Lower leg skin (tissue), 4 donors: Measurements from ENCODE around the gene ZSCAN2. TPM values are rescaled to one million over a fixed set of nuclear protein-coding genes. Genes with fewer than 3 reads are reported as not detected.

Experiments used
- DNase-seq, 2 donors: peaks; one replicate each; pipeline ENCODE4 v3.0.0-alpha.2; 2019; ENCODE audit warnings: low spot score in 2 of 2
- H3K4me3 ChIP-seq: fragments of 200-600 bp; sonication (generic); 2 replicates; pipeline ENCODE4 v1.5.1; 2017; ENCODE audit warnings: mild to moderate bottlenecking, low read depth; ENCODE audit not compliant: poor library complexity, severe bottlenecking
- POLR2A ChIP-seq, 2 donors: fragments of 450-650 bp; IDR thresholded peaks; one replicate each; pipeline ENCODE4 v1.6.1; 2016 to 2017; ENCODE audit warnings: antibody characterized with exemption in 2 of 2, mild to moderate bottlenecking in 1 of 2, moderate library complexity in 1 of 2
- WGBS, 2 donors: methylation state at CpG; one replicate each; pipeline ENCODE4 v1.1.5; 2018; 5-methylcytosine and 5-hydroxymethylcytosine counted together
- intact Hi-C: fragments of 100-400 bp; cut with DNase I; formaldehyde crosslinking; loops from one replicate; pipeline ENCODE4 v1.15.0; 2023; ENCODE audit warnings: low total_unique reads
- total RNA-seq, 4 donors: library from RNA; depleted of rRNA; stranded (reverse); fragments of >200 nt; gene quantifications; one replicate each; pipeline ENCODE4 v1.1.0, GENCODE V29; 2016
- TF ChIP-seq, protein P1 (sequence below), 3 donors: fragments of 450-650 bp; IDR thresholded peaks; one replicate each; pipeline ENCODE4 v1.5.1; 2016; ENCODE audit warnings: antibody characterized with exemption in 3 of 3, mild to moderate bottlenecking in 3 of 3, moderate library complexity in 2 of 3

ZSCAN2 gene
- total RNA-seq, 4 donors from 2014 or later: 3.0 to 11.4 (median 6.7) TPM

DNA sequence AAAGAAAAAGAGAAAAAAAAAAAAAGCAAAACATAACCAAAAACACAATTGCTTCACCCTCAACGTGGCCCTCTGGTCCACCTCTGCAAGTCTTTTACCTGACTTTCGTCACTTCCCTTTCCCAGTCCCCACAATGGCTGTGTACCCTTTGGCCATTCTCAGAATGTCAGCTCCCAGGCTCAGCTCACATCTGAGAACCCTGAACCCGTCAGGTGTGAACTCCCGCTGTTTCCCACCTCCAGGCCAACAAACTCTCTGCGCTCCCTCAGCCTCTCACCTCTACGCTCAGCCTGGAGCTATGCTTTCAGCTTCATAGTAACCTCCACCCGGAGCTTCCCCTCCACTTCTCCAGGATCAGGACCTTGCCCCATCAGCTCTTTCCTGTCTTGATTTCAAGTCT lies 23.6 kb downstream of the ZSCAN2 start:
- intact Hi-C loops: no loop called here
- DNase-seq: no peak
- H3K4me3 ChIP-seq: no peak overlapping the region
- WGBS, 2 donors: 93 to 96% methylated on average over 6 of the region's 7 CpGs
- TF ChIP-seq, protein P1, sequence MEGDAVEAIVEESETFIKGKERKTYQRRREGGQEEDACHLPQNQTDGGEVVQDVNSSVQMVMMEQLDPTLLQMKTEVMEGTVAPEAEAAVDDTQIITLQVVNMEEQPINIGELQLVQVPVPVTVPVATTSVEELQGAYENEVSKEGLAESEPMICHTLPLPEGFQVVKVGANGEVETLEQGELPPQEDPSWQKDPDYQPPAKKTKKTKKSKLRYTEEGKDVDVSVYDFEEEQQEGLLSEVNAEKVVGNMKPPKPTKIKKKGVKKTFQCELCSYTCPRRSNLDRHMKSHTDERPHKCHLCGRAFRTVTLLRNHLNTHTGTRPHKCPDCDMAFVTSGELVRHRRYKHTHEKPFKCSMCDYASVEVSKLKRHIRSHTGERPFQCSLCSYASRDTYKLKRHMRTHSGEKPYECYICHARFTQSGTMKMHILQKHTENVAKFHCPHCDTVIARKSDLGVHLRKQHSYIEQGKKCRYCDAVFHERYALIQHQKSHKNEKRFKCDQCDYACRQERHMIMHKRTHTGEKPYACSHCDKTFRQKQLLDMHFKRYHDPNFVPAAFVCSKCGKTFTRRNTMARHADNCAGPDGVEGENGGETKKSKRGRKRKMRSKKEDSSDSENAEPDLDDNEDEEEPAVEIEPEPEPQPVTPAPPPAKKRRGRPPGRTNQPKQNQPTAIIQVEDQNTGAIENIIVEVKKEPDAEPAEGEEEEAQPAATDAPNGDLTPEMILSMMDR (IDR thresholded peaks at IDR 0.05): no peak
- no peak for TF ChIP-seq POLR2A (IDR thresholded peaks at IDR 0.05)

DNA sequence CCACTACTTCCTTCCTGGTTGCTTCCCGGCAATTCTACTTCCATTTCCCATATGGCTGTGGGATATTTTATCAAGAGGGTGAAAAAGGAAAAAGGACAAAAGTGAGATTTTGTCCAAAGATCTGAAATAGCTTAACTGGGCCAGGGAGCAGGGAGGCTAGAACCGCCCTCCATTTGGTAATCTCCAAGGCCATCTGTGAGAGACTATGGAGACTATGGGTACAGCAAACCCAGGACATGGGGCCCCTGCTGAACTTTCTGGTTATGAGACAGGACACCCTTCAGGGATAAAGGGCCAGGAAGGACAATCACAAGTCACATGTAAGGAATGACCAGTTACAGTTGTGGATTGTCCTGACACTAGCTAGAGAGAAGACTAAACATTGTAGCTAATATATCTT lies 24.3 kb downstream of the ZSCAN2 start:
- no peak overlapping the region for H3K4me3 ChIP-seq
- 72 to 91% methylated on average over 2 of the region's 2 CpGs for WGBS, 2 donors
- intact Hi-C loops: no loop called here
- no peak for TF ChIP-seq POLR2A (IDR thresholded peaks at IDR 0.05)
- TF ChIP-seq, protein P1 (IDR thresholded peaks at IDR 0.05): no peak
- DNase-seq: no peak

DNA sequence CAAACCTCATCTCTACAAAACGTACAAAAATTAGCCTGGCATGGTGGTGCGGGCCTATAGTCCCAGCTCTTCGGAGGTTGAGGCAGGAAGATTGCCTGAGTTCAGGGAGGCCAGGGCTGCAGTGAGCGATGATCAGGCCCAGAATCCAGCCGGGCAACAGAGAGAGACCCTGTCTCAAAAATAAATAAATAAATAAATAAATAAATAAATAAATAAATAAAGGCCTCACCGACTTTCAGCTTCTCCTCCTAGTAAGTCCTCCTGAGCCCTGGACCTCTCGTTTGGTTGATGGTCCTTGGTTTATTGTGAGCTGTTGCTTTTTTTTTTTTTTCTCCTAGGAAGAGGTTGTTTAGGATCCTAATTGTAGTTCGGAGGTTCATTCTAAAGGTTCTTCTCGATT lies 28.2 kb downstream of the ZSCAN2 start:
- DNase-seq: no peak
- H3K4me3 ChIP-seq: no peak overlapping the region
- no peak for TF ChIP-seq POLR2A (IDR thresholded peaks at IDR 0.05)
- TF ChIP-seq, protein P1 (IDR thresholded peaks at IDR 0.05): no peak
- WGBS, 2 donors: 94% methylated on average over 9 of the region's 9 CpGs
- intact Hi-C loops: no loop called here

DNA sequence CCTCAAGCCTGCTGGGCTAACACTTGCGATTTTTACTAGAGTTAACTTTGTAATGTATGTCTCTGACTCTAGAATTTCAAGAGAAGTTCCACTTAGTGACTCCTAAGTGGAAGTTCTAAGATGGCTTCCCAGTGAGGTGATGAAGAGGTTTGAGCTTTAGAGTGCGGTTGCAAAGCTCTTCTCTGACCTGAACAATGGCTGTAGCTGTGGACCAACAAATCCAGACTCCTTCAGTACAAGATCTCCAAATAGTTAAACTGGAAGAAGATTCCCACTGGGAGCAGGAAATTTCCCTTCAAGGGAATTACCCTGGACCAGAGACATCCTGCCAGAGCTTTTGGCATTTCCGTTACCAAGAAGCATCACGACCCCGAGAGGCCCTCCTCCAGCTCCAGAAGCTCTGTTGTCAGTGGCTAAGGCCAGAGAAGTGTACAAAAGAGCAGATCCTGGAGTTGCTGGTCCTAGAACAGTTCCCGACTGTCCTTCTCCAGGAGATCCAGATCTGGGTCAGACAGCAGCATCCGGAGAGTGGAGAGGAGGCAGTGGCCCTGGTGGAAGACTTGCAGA lies 31.0 kb downstream of the ZSCAN2 start:
- no peak for DNase-seq
- 25 to 30% methylated on average over 7 of the region's 7 CpGs for WGBS, 2 donors
- H3K4me3 ChIP-seq: peak overlapping the region; percentile 26
- intact Hi-C loops: no loop called here
- TF ChIP-seq, protein P1 (IDR thresholded peaks at IDR 0.05): no peak
- no peak for TF ChIP-seq POLR2A (IDR thresholded peaks at IDR 0.05)

DNA sequence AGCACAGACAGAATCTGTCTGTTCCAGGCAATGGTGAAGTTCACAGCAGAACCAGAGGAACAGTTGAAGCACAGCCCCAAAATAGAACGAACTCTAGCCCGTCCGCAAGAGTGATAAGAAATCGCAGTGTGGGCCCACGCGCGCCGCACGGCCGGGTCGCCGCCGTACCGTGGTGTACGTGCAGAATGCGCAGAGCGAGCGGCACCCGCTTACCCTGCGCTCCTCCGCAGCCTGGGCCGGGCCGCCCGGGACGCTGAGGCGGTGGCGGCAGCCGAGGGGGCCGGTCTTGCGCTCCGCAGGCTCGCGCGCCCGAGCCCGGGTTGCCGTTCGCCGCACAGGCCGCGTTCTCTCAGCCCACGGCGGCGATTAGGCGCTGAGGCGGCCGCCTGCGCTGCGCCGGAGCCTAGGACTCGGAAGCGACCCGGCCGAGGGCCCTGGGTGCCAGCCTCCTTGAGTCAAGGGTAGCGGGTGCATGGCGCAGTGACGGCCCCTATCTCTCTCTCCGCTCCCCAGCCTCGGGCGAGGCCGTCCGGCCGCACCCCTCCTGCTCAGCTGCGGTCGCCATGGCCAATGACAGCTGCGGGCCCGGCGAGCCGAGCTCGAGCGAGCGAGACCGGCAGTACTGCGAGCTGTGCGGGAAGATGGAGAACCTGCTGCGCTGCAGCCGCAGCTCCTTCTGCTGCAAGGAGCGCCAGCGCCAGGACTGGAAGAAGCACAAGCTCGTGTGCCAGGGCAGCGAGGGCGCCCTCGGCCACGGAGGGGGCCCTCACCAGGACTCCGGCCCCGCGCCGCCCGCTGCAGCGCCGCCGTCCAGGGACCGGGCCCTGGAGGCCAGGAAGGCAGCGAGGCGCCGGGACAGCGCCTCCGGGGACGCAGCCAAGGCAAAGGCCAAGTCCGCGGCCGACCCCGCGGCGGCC lies 32.8 kb downstream of the ZSCAN2 start:
- no peak for TF ChIP-seq POLR2A (IDR thresholded peaks at IDR 0.05)
- TF ChIP-seq, protein P1 (IDR thresholded peaks at IDR 0.05): no peak
- intact Hi-C loops: no loop called here
- WGBS, 2 donors: 1% methylated on average over 34 to 92 of the region's 105 CpGs
- DNase-seq: peak; percentile 54 to 94
- H3K4me3 ChIP-seq: peak overlapping the region; percentile 34
